Measurements from ENCODE around the gene GMCL1. TPM values are rescaled to one million over a fixed set of nuclear protein-coding genes. Genes with fewer than 3 reads are reported as not detected.

GMCL1 gene
- total and polyA plus RNA-seq, 9 of the 15 experiments (the other 6 are each of a cell fraction or from before 2014, with no cell fraction given): 7.0 to 27.3 (median 15.4) TPM

DNA sequence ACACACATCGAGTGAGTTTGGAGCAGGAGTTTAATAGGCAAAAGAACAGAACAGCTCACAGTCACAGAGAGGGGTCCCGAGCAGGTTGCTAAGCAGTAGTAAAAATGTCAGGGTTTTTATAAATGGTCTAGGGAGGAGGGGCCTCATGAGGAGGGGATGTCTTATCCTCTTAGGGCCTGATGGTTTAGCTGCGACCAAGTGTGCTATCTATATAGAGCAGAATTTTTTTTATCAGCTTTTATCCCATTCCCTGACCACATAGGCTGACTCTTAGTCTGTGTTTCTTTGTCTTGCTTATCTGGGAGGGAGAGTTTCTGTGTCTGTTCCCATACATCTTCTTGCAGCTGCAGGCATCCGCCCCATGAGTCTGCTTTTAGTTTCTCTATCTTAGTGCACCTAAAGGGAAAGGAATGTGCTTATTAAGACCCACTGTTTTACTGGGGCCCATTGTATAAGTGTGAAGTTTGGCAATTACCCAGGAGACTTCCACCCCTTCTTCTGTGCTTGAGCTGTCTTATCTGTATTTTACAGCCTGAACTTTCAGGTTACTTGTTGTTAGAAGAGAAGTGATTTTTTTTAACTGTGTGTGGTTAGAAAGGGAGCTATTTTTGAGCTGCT is 30.4 kb upstream of the GMCL1 start (continued):
- no peak; the same call in 1 of the 2 replicates for TF ChIP-seq TFAP4 (CRISPR knock-in tag; IDR thresholded peaks at IDR 0.05; ENCODE audit: borderline replicate concordance)
- no peak for TF ChIP-seq NELFE (IDR thresholded peaks at IDR 0.05; ENCODE audit: insufficient read depth, insufficient read length)
- peak; percentile 97 for TF ChIP-seq MEIS2 (IDR thresholded peaks at IDR 0.05; ENCODE audit: partially characterized antibody)
- TF ChIP-seq HCFC1 (IDR thresholded peaks at IDR 0.05; ENCODE audit: low read depth, low read length): no peak
- peak; percentile 95 for TF ChIP-seq MEF2D (tag; conservative IDR thresholded peaks at IDR 0.05; ENCODE audit: low read depth)
- TF ChIP-seq NFE2L1 (tag; IDR thresholded peaks at IDR 0.05; ENCODE audit: borderline replicate concordance, low read depth): no peak
- peak; percentile 71 for TF ChIP-seq ZNF239 (CRISPR knock-in tag; IDR thresholded peaks at IDR 0.05)
- TF ChIP-seq KLF10 (CRISPR knock-in tag; IDR thresholded peaks at IDR 0.05): no peak
- peak in 1 of 2 experiments; percentile 26; a peak in 3 of 4 replicates for TF ChIP-seq RAD21 (CRISPR knock-in tag; conservative IDR thresholded peaks at IDR 0.05 in 1 of 2, IDR thresholded peaks at IDR 0.05 in 1 of 2)
- TF ChIP-seq SMARCB1 (IDR thresholded peaks at IDR 0.05; ENCODE audit: insufficient read length, low read depth): no peak
- peak; percentile 54 for TF ChIP-seq HMBOX1 (IDR thresholded peaks at IDR 0.05)
- TF ChIP-seq ZNF224 (CRISPR knock-in tag; IDR thresholded peaks at IDR 0.05): no peak
- TF ChIP-seq ZNF184 (CRISPR knock-in tag; IDR thresholded peaks at IDR 0.05): no peak
- TF ChIP-seq STAT5B (CRISPR knock-in tag; IDR thresholded peaks at IDR 0.05): no peak
- TF ChIP-seq ZNF146 (CRISPR knock-in tag; IDR thresholded peaks at IDR 0.05; ENCODE audit: unreplicated experiment): no peak
- TF ChIP-seq BRF2 (IDR thresholded peaks at IDR 0.05; ENCODE audit: borderline replicate concordance, insufficient read depth, insufficient read length): no peak
- TF ChIP-seq ZBTB11 (CRISPR knock-in tag; IDR thresholded peaks at IDR 0.05): peak in 1 of 3 experiments; percentile 92; a peak in 2 of 6 replicates
- peak; percentile 41; the same call in 1 of the 2 replicates for TF ChIP-seq HEY1 (CRISPR knock-in tag; IDR thresholded peaks at IDR 0.05; ENCODE audit: borderline replicate concordance)
- TF ChIP-seq ERF (CRISPR knock-in tag; IDR thresholded peaks at IDR 0.05): peak; percentile 51; the same call in 1 of the 2 replicates
- TF ChIP-seq ZBED1 (IDR thresholded peaks at IDR 0.05): peak; percentile 94
